H1 (cell line): ENCODE data around the gene RRP1.

Experiments used
- EP300 ChIP-seq, 2 experiments: IDR thresholded peaks; 1 replicate in 1 of 2; 2 replicates in 1 of 2; pipeline ENCODE4 v1.6.1; 2011 to 2012; ENCODE audit warnings: low read depth in 2 of 2, low read length in 2 of 2, mild to moderate bottlenecking in 2 of 2, borderline replicate concordance in 1 of 2, inconsistent platforms in 1 of 2, moderate library complexity in 1 of 2
- EZH2 ChIP-seq: fragments of 200-600 bp; sonication (generic); IDR thresholded peaks from 2 replicates; pipeline ENCODE4 v1.7.1; 2012; ENCODE audit warnings: low read depth, mild to moderate bottlenecking, moderate library complexity, low read length, inconsistent platforms; ENCODE audit not compliant: severe bottlenecking
- MAFK ChIP-seq: IDR thresholded peaks from 2 replicates; pipeline ENCODE4 v1.6.1; 2012; ENCODE audit warnings: low read depth, mild to moderate bottlenecking, improper control_type of control experiment, low read length
- POLR2A ChIP-seq, 2 experiments: IDR thresholded peaks; 1 replicate in 1 of 2; 2 replicates in 1 of 2; pipeline ENCODE4 v1.6.1; 2011; ENCODE audit warnings: low read depth in 2 of 2, low read length in 2 of 2, mild to moderate bottlenecking in 2 of 2; ENCODE audit errors: control extremely low read depth in 1 of 2
- RFX5 ChIP-seq: IDR thresholded peaks from 2 replicates; pipeline ENCODE4 v1.6.1; 2011; ENCODE audit warnings: low read depth, low read length, improper control_type of control experiment, borderline replicate concordance
- SP1 ChIP-seq: IDR thresholded peaks from 2 replicates; pipeline ENCODE4 v1.6.1; 2011; ENCODE audit warnings: low read depth, low read length
- TAF1 ChIP-seq: IDR thresholded peaks from 2 replicates; pipeline ENCODE4 v1.6.1; 2011; ENCODE audit warnings: mild to moderate bottlenecking, low read depth, low read length
- TCF12 ChIP-seq: IDR thresholded peaks from 2 replicates; pipeline ENCODE4 v1.6.1; 2011; ENCODE audit warnings: low read depth, mild to moderate bottlenecking, low read length
- TEAD4 ChIP-seq: IDR thresholded peaks from 2 replicates; pipeline ENCODE4 v1.6.1; 2012; ENCODE audit warnings: low read depth, low read length, inconsistent platforms, mixed read lengths
- YY1 ChIP-seq: IDR thresholded peaks from 2 replicates; pipeline ENCODE4 v1.6.1; 2011; ENCODE audit warnings: low read depth, mild to moderate bottlenecking, low read length
- TF ChIP-seq, protein P1 (sequence below): IDR thresholded peaks from 2 replicates; pipeline ENCODE4 v1.6.1; 2012; ENCODE audit warnings: low read length, inconsistent platforms
- TF ChIP-seq, protein P2 (sequence below), 3 experiments: IDR thresholded peaks; 1 replicate in 2 of 3; 2 replicates in 1 of 3; pipeline versions ENCODE4 v1.5.1 to v1.6.1; 2011; ENCODE audit warnings: low read length in 3 of 3, mild to moderate bottlenecking in 3 of 3, inconsistent platforms in 2 of 3, low read depth in 1 of 3, moderate library complexity in 1 of 3; ENCODE audit not compliant: insufficient read depth in 1 of 3; ENCODE audit errors: control extremely low read depth in 1 of 3
- TF ChIP-seq, protein P3 (sequence below): IDR thresholded peaks from 2 replicates; pipeline ENCODE4 v1.6.1; 2012; ENCODE audit warnings: inconsistent platforms

DNA sequence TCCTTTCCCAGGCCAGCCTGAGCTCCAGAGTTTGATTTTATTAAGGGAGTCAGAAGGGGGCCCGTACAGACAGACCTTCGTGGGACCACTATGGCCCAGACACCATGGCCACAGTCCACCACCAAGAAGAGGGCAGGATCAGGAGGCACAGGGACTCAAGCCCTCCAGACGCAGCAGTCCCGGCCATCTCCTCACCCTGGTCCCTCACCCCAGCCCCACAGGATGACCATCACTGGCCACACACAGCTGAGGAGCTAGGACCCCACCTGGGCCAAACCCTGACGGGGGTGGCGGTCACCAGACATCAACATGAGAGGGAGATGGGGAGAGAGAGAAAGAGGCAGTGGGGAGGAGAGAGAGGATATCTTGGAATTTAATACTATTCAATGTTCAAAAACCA is 46.5 kb downstream of the RRP1 start:
- TF ChIP-seq RFX5 (no peak), MAFK (no peak), TEAD4 (no peak), POLR2A (IDR thresholded peaks at IDR 0.05; ENCODE audit: control extremely low read depth in 1 of 2, low read depth in 2 of 2, low read length in 2 of 2) (no peak), TAF1 (no peak), EZH2 (no peak), SP1 (no peak), TCF12 (no peak), EP300 (IDR thresholded peaks at IDR 0.05; ENCODE audit: borderline replicate concordance in 1 of 2, low read depth in 2 of 2, low read length in 2 of 2) (no peak), YY1 (no peak)
- TF ChIP-seq, protein P1, sequence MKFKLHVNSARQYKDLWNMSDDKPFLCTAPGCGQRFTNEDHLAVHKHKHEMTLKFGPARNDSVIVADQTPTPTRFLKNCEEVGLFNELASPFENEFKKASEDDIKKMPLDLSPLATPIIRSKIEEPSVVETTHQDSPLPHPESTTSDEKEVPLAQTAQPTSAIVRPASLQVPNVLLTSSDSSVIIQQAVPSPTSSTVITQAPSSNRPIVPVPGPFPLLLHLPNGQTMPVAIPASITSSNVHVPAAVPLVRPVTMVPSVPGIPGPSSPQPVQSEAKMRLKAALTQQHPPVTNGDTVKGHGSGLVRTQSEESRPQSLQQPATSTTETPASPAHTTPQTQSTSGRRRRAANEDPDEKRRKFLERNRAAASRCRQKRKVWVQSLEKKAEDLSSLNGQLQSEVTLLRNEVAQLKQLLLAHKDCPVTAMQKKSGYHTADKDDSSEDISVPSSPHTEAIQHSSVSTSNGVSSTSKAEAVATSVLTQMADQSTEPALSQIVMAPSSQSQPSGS: no peak
- TF ChIP-seq, protein P2, sequence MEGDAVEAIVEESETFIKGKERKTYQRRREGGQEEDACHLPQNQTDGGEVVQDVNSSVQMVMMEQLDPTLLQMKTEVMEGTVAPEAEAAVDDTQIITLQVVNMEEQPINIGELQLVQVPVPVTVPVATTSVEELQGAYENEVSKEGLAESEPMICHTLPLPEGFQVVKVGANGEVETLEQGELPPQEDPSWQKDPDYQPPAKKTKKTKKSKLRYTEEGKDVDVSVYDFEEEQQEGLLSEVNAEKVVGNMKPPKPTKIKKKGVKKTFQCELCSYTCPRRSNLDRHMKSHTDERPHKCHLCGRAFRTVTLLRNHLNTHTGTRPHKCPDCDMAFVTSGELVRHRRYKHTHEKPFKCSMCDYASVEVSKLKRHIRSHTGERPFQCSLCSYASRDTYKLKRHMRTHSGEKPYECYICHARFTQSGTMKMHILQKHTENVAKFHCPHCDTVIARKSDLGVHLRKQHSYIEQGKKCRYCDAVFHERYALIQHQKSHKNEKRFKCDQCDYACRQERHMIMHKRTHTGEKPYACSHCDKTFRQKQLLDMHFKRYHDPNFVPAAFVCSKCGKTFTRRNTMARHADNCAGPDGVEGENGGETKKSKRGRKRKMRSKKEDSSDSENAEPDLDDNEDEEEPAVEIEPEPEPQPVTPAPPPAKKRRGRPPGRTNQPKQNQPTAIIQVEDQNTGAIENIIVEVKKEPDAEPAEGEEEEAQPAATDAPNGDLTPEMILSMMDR (IDR thresholded peaks at IDR 0.05; ENCODE audit: control extremely low read depth in 1 of 3, insufficient read depth in 1 of 3, low read depth in 1 of 3, low read length in 3 of 3): no peak
- TF ChIP-seq, protein P3, sequence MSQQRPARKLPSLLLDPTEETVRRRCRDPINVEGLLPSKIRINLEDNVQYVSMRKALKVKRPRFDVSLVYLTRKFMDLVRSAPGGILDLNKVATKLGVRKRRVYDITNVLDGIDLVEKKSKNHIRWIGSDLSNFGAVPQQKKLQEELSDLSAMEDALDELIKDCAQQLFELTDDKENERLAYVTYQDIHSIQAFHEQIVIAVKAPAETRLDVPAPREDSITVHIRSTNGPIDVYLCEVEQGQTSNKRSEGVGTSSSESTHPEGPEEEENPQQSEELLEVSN: no peak
